Tibial artery (tissue), 4 donors: ENCODE data around the gene CARNS1.

Experiments
- DNase-seq, 2 donors: peaks; one replicate each; pipeline ENCODE4 v3.0.0-alpha.2; 2019
- H3K27ac ChIP-seq, 2 donors: fragments of 200-600 bp; sonication (generic) in 1 of 2; 1 replicate in 1 of 2; 2 replicates in 1 of 2; pipeline ENCODE4 v1.5.1; 2018 to 2019; ENCODE audit warnings: mild to moderate bottlenecking in 1 of 2
- H3K27me3 ChIP-seq, 2 donors: fragments of 200-600 bp; sonication (generic) in 1 of 2; one replicate each; pipeline versions ENCODE4 v1.5.1 to v1.6.0; 2016 to 2019
- H3K36me3 ChIP-seq, 3 donors: fragments of 200-600 bp; sonication (generic) in 2 of 3; one replicate each; pipeline ENCODE4 v1.5.1; 2016 to 2019; ENCODE audit warnings: mild to moderate bottlenecking in 2 of 3
- H3K4me1 ChIP-seq, 4 donors: fragments of 200-600 bp; sonication (generic) in 2 of 4; 1 replicate in 3 of 4; 2 replicates in 1 of 4; pipeline ENCODE4 v1.5.1; 2016 to 2019
- H3K4me3 ChIP-seq, 2 donors: fragments of 200-600 bp; sonication (generic) in 1 of 2; 1 replicate in 1 of 2; 2 replicates in 1 of 2; pipeline ENCODE4 v1.5.1; 2018 to 2019; ENCODE audit warnings: mild to moderate bottlenecking in 2 of 2
- H3K9me3 ChIP-seq, 3 donors: fragments of 200-600 bp; sonication (generic) in 1 of 3; one replicate each; pipeline ENCODE4 v1.5.1; 2016 to 2019
- intact Hi-C: fragments of 100-400 bp; cut with DNase I; formaldehyde crosslinking; loops from one replicate; pipeline ENCODE4 v1.15.0; 2023; ENCODE audit warnings: low total_unique reads
- TF ChIP-seq, protein P1 (sequence below), 2 experiments: fragments of 200-600 bp in 1 of 2; fragments of 450-650 bp in 1 of 2; IDR thresholded peaks; one replicate each; pipeline ENCODE4 v1.5.1; 2017 to 2019; ENCODE audit warnings: antibody characterized with exemption in 2 of 2, mild to moderate bottlenecking in 1 of 2, moderate library complexity in 1 of 2

CARNS1 gene

DNA sequence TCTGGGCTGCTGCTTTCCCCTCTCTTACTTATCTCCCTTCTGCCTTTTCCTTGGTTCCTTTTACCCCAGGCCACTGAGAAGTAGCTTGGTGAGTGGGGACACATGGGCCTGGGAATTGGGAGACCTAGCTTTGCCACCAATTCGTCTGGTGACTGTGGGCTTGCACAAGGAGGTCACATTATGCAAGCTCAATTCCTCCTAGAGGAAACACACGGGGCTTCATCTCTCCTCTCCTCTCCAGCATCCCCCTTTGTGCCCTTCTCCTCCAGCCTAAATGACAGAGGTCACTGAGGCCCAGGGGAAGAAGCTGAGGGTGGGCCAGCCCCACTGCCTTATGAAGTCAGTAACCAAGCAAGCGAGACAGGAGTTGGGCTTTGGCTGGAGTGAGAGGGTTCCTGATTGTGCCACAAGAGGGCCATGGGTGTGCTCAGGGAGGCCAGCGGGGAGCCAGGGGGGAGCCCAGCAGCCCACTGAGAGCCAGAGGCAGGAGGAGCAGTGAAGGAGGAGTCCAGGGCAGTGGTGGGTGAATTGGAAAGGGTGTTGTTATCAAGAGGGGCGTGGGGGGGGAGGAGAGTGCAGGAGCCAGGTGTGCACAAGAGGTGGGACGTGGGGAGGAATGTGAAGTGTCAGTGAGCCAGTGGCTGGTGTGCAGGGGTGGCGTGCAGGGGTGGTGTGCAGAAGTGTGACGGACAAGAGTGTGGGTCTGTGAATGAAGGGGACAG, 44.1 kb upstream of the CARNS1 start:
- H3K36me3 ChIP-seq: no peaks in the 10 kb centered on the region
- TF ChIP-seq, protein P1, sequence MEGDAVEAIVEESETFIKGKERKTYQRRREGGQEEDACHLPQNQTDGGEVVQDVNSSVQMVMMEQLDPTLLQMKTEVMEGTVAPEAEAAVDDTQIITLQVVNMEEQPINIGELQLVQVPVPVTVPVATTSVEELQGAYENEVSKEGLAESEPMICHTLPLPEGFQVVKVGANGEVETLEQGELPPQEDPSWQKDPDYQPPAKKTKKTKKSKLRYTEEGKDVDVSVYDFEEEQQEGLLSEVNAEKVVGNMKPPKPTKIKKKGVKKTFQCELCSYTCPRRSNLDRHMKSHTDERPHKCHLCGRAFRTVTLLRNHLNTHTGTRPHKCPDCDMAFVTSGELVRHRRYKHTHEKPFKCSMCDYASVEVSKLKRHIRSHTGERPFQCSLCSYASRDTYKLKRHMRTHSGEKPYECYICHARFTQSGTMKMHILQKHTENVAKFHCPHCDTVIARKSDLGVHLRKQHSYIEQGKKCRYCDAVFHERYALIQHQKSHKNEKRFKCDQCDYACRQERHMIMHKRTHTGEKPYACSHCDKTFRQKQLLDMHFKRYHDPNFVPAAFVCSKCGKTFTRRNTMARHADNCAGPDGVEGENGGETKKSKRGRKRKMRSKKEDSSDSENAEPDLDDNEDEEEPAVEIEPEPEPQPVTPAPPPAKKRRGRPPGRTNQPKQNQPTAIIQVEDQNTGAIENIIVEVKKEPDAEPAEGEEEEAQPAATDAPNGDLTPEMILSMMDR (IDR thresholded peaks at IDR 0.05): peak; percentile 53 to 61
- intact Hi-C loops: loop anchor here (10.0 kb wide), 1 partner anchor 107 kb away; the partner anchor contains the start of gene GRK2
- H3K27me3 ChIP-seq: no peaks in the 10 kb centered on the region
- no peaks in the 10 kb centered on the region for H3K9me3 ChIP-seq
- DNase-seq: peak in 1 of 2 donors; percentile 82
- H3K4me1 ChIP-seq: peaks cover 6 to 59% (median 51%) of the 10 kb centered on the region in 4 donors
- H3K27ac ChIP-seq: peak overlapping the region; percentile 92 to 93
- H3K4me3 ChIP-seq: peak overlapping the region; percentile 70 to 81

GRCh38 chr11:67371911-67372320, 43.6 kb upstream of the CARNS1 start:
- intact Hi-C loops: loop anchor here (10.0 kb wide), 1 partner anchor 107 kb away; the partner anchor contains the start of gene GRK2
- Histone ChIP-seq H3K4me3 (peak overlapping the region; percentile 70 to 81), H3K4me1 (peaks cover 6 to 53% (median 46%) of the 10 kb centered on the region in 4 donors), H3K27me3 (no peaks in the 10 kb centered on the region), H3K9me3 (no peaks in the 10 kb centered on the region), H3K36me3 (no peaks in the 10 kb centered on the region), H3K27ac (peak overlapping the region; percentile 92 to 93)
- TF ChIP-seq, protein P1 (IDR thresholded peaks at IDR 0.05): no peak
- DNase-seq: no peak

DNA sequence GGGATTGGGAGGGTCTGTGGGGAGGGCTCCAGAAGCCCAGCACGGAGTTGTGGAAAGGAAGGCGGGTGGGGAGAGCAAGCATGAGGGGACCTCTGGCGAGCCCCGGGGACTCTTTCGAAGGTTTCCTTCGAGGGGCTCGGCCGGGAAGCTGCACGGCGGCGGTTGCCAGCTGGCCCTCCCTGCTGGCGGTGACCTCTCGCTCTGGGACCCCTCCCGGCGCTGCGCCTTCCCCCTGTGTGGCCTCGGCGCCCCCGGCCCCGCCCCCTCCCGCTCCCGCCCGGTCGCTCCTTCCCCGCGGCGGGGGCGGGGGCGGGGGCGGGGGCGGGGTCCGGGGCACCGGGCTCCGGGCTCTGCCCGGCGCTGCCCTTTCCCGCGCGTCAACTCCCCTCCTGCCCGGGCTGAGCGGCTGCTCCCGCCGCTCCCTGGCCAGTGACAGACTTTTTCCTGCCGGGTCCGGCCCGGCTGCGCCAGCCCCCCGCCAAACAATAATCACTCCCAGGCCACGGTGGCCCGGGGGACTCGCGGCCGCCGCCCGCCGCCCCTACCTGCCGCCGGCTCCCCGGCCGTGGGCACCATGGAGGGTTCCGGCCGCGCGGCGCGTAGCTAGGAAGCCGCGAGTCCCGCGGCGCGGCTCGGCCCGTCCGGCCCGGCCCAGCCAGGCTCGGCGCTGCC, 43.0 kb upstream of the CARNS1 start:
- Histone ChIP-seq H3K4me3 (peak overlapping the region; percentile 70 to 81), H3K4me1 (peaks cover 6 to 48% (median 40%) of the 10 kb centered on the region in 4 donors), H3K27me3 (peaks cover 0 to 3% of the 10 kb centered on the region in 2 donors), H3K36me3 (no peaks in the 10 kb centered on the region), H3K27ac (peak overlapping the region; percentile 92 to 93), H3K9me3 (no peaks in the 10 kb centered on the region)
- TF ChIP-seq, protein P1 (IDR thresholded peaks at IDR 0.05): no peak
- intact Hi-C loops: loop anchor here (10.0 kb wide), 1 partner anchor 108 kb away; the partner anchor contains the start of gene GRK2
- DNase-seq: no peak

DNA sequence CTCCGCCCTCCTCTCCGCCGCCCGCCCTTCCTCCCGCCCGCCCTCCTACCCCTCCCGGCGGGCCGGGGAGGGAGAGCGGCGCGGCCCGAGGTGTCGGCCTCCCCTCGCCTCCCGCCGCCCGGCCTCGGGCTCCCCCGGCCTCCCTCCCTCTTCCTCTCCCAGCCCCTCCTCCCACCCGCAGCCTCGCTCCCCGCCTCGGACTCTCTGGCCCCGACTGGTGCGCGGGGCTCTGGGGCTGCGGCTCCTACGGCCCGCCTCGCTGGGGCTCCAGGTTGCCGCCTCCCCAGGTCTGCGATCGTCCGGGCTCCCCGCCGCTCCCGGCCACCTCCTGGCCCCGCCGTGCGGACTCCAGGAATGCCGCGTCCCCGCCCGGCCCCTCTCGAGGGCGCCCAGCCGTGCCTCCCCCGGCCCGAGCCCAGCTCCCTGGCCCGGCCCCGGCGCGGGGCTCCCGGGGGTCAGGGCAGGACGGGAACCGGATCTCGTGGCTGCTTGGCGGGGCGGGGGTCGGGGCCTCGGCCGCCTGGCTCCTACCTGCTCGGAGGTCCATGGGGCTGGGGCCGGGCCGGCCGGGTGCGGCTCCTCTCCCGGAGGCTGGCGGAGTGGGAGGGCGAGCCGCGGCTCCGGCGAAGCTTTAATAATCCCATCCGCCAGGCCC, 42.4 kb upstream of the CARNS1 start, which contains the start of gene CLCF1:
Gene CLCF1, minus strand, starts transcription at position 606 of the 655 bp plus-strand sequence. Its CDS starts 59 bp downstream, at position 547.
- intact Hi-C loops: loop anchor here (10.0 kb wide), 1 partner anchor 108 kb away; the partner anchor contains the start of gene GRK2
- Histone ChIP-seq H3K9me3 (no peaks in the 10 kb centered on the region), H3K27me3 (peaks cover 0 to 4% of the 10 kb centered on the region in 2 donors), H3K4me1 (peaks cover 6 to 46% (median 38%) of the 10 kb centered on the region in 4 donors), H3K4me3 (peak within 1 kb of the TSS; percentile 70 to 81), H3K27ac (peak within 1 kb of the TSS; percentile 92 to 93), H3K36me3 (no peaks in the 10 kb centered on the region)
- TF ChIP-seq, protein P1 (IDR thresholded peaks at IDR 0.05): no peak
- DNase-seq: peak; percentile 70 to 90
